GM18951 (cell line): ENCODE data around the gene SLCO1B1.
"Not testable (repeated sequence)": the region's sequence is repeated elsewhere in the genome, so short reads cannot be mapped to it uniquely, and the experiment has no call there.

Experiments
- POLR2A ChIP-seq: IDR thresholded peaks from 4 replicates; pipeline ENCODE4 v1.6.1; 2011; ENCODE audit warnings: mild to moderate bottlenecking; ENCODE audit not compliant: insufficient read length, insufficient read depth; ENCODE audit errors: extremely low read depth
- in situ Hi-C: fragments of 300-500 bp; cut with MboI; formaldehyde crosslinking; loops from one replicate; pipeline ENCODE4 v1.12.0; 2022; ENCODE audit warnings: low sequenced_read_pairs, mixed read lengths, inconsistent platforms; ENCODE audit not compliant: unreplicated experiment

Gene SLCO1B1

DNA sequence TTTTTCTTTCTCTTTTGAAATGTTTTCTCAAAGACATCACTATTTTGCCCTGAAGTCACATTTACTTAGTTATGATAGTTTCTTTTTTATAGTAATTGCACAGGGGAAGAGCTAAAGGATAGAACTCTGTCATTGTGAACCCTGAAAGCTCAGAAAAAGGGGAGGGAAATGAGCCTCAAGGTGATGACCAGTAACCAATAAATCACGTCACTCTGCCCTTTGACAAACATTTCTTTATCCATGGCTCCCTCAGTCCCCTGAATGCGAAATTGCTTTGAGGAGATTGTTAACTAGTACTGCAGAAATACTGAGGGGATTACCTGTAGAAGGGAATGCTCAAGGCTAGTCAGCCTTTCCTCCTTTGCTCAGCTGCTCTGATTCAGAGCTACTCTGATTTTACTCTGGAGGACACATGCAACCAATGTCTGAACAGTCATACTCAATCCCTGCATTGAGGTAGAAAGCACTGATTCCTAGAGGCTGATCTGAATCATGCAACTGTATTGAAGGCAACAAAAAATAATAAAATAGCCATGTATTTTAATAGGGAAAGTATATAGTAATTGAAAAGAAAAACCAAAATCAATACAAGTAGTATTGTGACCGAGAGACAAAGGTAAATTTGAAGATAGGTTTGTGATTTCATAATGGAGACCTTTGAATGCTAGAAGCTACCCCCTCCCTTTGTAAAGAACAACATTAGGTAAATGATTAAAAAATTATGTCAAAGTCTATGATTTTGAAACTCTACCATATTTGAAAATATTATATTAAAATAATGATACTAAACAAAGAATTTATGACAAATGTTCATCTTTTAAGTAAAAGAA is 24.7 kb downstream of the SLCO1B1 start:
- in situ Hi-C loops: no loop called here
- TF ChIP-seq POLR2A: no peak

GRCh38 chr12:21165048-21165447 is 34.1 kb downstream of the SLCO1B1 start:
- in situ Hi-C loops: no loop called here
- no peak for TF ChIP-seq POLR2A

DNA sequence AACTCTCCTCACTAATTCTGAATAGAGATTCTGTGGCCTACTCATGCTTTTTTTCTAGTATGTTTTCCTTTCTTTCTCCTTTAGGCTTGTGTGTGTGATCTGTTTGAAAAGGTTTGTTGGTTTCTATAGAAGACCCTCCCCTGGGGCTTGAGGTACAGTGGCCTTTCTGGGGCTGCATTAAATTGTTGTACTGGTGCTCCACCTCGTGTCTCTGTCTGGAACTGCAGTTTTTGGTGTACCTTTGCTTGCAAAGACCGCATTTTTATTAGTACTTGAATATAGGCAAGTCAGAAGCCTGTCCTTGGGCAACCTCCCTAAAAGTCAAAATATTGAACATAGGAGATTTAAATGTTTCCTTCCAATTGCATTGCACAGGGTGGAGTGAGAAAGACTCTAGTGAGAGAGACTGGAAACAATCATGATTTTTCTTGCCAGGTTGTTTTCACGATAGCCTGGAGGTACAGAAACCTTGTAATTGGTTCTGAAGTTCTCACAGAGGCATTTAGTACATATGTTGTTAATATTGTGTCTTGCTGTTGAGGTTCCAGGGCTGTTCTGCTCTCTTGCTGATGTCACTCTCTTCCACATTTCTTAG is 39.0 kb downstream of the SLCO1B1 start:
- no peak for TF ChIP-seq POLR2A
- in situ Hi-C loops: no loop called here

GRCh38 chr12:21172079-21172478 is 41.1 kb downstream of the SLCO1B1 start:
- in situ Hi-C loops: no loop called here
- no peak for TF ChIP-seq POLR2A

- TF ChIP-seq POLR2A: no peak
- in situ Hi-C loops: no loop called here
These were observed 52.8 kb downstream of the SLCO1B1 start for GRCh38 chr12:21183721-21184275.

DNA sequence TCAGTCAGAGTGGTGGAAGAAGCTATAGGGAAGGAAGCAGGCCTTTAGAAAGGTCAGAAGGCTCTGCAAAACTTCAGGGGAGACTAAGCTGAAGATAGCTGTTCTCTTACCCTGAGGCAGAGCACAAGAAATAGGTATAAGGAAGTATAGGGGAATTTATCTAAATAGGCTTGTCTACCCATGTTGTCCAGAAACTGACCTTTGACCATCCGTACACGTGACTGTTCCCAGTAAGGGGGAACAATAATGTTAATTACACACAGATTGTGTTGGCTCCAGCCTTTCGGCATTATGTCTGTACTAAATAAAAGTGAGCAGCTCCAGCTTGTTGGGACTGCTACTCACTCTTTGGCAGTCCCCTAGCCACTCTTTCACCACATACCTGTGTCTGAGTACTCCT is 59.0 kb downstream of the SLCO1B1 start:
- no peak for TF ChIP-seq POLR2A
- in situ Hi-C loops: no loop called here

GRCh38 chr12:21214433-21214832 is 83.4 kb downstream of the SLCO1B1 start:
- in situ Hi-C loops: not testable (repeated sequence)

DNA sequence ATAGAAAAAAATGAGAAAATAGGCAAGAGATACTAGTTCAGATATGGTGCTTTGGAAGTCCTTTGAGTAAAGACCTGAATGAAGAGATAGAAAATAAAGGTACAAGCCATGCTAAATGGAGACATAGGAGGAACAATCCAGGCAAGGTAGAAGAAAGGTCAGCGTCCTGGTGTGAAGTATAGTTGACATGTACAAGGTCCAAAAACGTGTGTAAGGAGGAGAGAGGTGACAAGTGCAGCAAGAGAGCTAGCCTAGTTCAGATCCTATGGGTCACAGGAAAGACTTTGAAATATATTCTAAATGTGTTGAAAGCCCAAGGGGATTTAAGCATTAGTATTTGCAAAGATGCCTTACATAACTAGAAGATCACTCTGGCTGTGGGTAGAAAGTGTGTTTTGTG is 88.2 kb downstream of the SLCO1B1 start:
- no peak for TF ChIP-seq POLR2A
- in situ Hi-C loops: no loop called here

GRCh38 chr12:21220266-21220665 is 89.3 kb downstream of the SLCO1B1 start:
- in situ Hi-C loops: no loop called here
- TF ChIP-seq POLR2A: no peak

DNA sequence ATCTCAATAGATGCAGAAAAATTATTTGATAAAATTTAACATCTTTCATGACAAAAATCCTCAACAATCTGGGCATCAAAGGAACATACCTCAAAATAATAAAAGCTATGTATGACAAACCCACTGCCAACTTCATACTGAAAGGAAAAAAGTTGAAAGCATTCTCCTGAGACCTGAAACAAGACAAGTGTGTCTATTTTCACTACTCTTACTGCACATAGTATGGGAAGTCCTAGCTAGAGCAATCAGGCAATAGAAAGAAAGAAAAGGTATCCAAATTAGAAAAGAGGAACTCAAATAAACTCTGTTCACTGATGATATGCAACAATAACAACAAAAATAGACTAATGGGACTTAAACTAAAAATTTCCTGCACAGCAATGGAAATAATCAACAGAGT is 90.1 kb downstream of the SLCO1B1 start:
- in situ Hi-C loops: no loop called here
- TF ChIP-seq POLR2A: no peak

- in situ Hi-C loops: no loop called here
- no peak for TF ChIP-seq POLR2A
These were observed 90.8 kb downstream of the SLCO1B1 start for GRCh38 chr12:21221778-21222177.

DNA sequence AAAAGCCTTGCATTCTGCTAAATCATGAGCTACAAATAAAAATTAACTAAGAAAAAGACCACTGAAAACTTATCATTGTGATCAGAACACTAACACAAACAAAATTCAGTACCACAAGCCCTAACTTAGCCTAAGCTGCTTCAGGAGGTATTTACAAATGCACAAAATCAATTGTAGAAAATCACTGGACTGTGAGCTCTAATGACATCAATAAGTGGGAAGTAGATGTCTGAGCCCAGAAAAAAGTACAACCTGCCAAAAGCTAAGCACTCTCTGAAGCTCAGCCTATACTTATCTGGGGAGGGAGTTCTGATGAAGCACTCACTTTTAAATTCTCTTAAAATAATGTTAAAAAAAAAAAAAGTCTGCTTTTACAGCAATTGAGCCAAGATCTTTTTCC is 92.9 kb downstream of the SLCO1B1 start:
- in situ Hi-C loops: no loop called here
- no peak for TF ChIP-seq POLR2A

DNA sequence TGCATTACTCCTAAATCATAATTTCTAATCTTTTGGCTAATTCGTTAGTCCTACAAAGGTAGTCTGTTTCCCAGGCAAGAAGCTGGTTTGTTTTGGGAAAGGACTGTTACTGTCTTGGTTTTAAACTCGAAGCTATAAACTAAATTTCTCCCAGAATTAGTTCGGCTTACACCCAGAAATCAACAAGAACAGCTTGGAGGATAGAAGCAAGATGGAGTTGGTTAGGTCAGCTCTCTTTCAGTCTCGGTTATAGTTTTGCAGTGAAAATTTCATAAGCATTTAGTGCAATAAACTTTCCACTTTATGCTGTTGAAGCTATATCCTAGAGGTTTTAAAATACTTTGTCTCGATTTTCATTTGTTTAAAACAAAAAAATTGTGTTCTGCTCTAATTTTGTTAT is 103.4 kb downstream of the SLCO1B1 start:
- in situ Hi-C loops: no loop called here
- no peak for TF ChIP-seq POLR2A

GRCh38 chr12:21239866-21240265 is 108.9 kb downstream of the SLCO1B1 start:
- in situ Hi-C loops: no loop called here

More at GRCh38 chr12:21239866-21240265, 108.9 kb downstream of the SLCO1B1 start:
- TF ChIP-seq POLR2A: no peak
